ENCODE results near the gene CEP170B.
"Not testable (repeated sequence)": the region's sequence is repeated elsewhere in the genome, so short reads cannot be mapped to it uniquely, and the experiment has no call there.

CEP170B gene

GRCh38 chr14:104933746-104934733 is 69.0 kb downstream of the CEP170B start:
- DNase-seq: no peak

- no peak for DNase-seq
Observed at GRCh38 chr14:104935026-104935650, 70.1 kb downstream of the CEP170B start.

- no peak for DNase-seq
Observed at GRCh38 chr14:104935955-104936354, 70.9 kb downstream of the CEP170B start.

- no peak for DNase-seq
Observed at GRCh38 chr14:104936361-104937155, 71.5 kb downstream of the CEP170B start.

GRCh38 chr14:104937161-104937560 is 72.1 kb downstream of the CEP170B start:
- no peak for DNase-seq

GRCh38 chr14:104937694-104938365 is 72.8 kb downstream of the CEP170B start:
- no peak for DNase-seq

GRCh38 chr14:104938436-104938835 is 73.4 kb downstream of the CEP170B start:
- no peak for DNase-seq

GRCh38 chr14:104938960-104939359 is 73.9 kb downstream of the CEP170B start:
- no peak for DNase-seq

- DNase-seq: no peak
Observed at GRCh38 chr14:104939666-104940410, 74.8 kb downstream of the CEP170B start.

GRCh38 chr14:104940526-104941150 is 75.6 kb downstream of the CEP170B start:
- DNase-seq: no peak

GRCh38 chr14:104941508-104942365 is 76.7 kb downstream of the CEP170B start:
- DNase-seq: no peak

- no peak for DNase-seq
Observed at GRCh38 chr14:104942586-104942985, 77.5 kb downstream of the CEP170B start.

GRCh38 chr14:104943216-104944015 is 78.3 kb downstream of the CEP170B start:
- not testable (repeated sequence) for DNase-seq

- DNase-seq: not testable (repeated sequence)
Observed at GRCh38 chr14:104944016-104944308, 78.9 kb downstream of the CEP170B start.

GRCh38 chr14:104944436-104945205 is 79.6 kb downstream of the CEP170B start:
- DNase-seq: not testable (repeated sequence)

- DNase-seq: not testable (repeated sequence)
Observed at GRCh38 chr14:104945266-104945665, 80.2 kb downstream of the CEP170B start.

Data from NCI-H510A (cell line).